Measurements from ENCODE around the gene ZBTB17. TPM values are rescaled to one million over a fixed set of nuclear protein-coding genes. Genes with fewer than 3 reads are reported as not detected.

The ZBTB17 gene
- total and polyA plus RNA-seq, 2 of the 8 experiments (the other 6 are each of a cell fraction or from before 2014, with no cell fraction given) = 24.7 to 36.2 TPM

DNA sequence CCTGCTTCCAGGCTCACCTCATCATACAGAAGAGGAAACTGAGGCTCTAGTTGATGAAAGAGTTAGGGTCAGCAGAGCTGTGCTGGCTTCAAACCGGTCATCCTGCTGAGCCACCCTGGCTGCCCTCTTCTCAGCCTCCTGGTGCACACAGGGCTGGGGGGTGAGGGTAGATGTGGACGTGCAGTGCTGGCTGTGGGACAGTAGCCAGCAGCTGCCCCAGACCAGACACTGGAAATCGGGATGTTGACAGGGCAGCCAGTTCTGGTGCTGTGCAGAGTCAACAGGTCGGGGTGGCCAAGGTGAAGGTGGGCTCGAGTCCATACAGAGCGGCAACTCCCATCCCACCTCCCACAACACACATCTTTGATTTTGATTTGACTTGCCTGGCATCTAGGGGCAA lies 44.4 kb upstream of the ZBTB17 start (continued):
- TF ChIP-seq, protein P1, sequence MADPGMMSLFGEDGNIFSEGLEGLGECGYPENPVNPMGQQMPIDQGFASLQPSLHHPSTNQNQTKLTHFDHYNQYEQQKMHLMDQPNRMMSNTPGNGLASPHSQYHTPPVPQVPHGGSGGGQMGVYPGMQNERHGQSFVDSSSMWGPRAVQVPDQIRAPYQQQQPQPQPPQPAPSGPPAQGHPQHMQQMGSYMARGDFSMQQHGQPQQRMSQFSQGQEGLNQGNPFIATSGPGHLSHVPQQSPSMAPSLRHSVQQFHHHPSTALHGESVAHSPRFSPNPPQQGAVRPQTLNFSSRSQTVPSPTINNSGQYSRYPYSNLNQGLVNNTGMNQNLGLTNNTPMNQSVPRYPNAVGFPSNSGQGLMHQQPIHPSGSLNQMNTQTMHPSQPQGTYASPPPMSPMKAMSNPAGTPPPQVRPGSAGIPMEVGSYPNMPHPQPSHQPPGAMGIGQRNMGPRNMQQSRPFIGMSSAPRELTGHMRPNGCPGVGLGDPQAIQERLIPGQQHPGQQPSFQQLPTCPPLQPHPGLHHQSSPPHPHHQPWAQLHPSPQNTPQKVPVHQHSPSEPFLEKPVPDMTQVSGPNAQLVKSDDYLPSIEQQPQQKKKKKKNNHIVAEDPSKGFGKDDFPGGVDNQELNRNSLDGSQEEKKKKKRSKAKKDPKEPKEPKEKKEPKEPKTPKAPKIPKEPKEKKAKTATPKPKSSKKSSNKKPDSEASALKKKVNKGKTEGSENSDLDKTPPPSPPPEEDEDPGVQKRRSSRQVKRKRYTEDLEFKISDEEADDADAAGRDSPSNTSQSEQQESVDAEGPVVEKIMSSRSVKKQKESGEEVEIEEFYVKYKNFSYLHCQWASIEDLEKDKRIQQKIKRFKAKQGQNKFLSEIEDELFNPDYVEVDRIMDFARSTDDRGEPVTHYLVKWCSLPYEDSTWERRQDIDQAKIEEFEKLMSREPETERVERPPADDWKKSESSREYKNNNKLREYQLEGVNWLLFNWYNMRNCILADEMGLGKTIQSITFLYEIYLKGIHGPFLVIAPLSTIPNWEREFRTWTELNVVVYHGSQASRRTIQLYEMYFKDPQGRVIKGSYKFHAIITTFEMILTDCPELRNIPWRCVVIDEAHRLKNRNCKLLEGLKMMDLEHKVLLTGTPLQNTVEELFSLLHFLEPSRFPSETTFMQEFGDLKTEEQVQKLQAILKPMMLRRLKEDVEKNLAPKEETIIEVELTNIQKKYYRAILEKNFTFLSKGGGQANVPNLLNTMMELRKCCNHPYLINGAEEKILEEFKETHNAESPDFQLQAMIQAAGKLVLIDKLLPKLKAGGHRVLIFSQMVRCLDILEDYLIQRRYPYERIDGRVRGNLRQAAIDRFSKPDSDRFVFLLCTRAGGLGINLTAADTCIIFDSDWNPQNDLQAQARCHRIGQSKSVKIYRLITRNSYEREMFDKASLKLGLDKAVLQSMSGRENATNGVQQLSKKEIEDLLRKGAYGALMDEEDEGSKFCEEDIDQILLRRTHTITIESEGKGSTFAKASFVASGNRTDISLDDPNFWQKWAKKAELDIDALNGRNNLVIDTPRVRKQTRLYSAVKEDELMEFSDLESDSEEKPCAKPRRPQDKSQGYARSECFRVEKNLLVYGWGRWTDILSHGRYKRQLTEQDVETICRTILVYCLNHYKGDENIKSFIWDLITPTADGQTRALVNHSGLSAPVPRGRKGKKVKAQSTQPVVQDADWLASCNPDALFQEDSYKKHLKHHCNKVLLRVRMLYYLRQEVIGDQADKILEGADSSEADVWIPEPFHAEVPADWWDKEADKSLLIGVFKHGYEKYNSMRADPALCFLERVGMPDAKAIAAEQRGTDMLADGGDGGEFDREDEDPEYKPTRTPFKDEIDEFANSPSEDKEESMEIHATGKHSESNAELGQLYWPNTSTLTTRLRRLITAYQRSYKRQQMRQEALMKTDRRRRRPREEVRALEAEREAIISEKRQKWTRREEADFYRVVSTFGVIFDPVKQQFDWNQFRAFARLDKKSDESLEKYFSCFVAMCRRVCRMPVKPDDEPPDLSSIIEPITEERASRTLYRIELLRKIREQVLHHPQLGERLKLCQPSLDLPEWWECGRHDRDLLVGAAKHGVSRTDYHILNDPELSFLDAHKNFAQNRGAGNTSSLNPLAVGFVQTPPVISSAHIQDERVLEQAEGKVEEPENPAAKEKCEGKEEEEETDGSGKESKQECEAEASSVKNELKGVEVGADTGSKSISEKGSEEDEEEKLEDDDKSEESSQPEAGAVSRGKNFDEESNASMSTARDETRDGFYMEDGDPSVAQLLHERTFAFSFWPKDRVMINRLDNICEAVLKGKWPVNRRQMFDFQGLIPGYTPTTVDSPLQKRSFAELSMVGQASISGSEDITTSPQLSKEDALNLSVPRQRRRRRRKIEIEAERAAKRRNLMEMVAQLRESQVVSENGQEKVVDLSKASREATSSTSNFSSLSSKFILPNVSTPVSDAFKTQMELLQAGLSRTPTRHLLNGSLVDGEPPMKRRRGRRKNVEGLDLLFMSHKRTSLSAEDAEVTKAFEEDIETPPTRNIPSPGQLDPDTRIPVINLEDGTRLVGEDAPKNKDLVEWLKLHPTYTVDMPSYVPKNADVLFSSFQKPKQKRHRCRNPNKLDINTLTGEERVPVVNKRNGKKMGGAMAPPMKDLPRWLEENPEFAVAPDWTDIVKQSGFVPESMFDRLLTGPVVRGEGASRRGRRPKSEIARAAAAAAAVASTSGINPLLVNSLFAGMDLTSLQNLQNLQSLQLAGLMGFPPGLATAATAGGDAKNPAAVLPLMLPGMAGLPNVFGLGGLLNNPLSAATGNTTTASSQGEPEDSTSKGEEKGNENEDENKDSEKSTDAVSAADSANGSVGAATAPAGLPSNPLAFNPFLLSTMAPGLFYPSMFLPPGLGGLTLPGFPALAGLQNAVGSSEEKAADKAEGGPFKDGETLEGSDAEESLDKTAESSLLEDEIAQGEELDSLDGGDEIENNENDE (IDR thresholded peaks at IDR 0.05; ENCODE audit: insufficient replicate concordance, low read length) = no peak
- TF ChIP-seq TAF7 (optimal IDR thresholded peaks at IDR 0.05; ENCODE audit: borderline replicate concordance, low read depth, low read length) (no peak), EP300 (IDR thresholded peaks at IDR 0.05; ENCODE audit: borderline replicate concordance in 1 of 2, low read depth in 2 of 2, low read length in 2 of 2) (no peak), RNF2 (IDR thresholded peaks at IDR 0.05; ENCODE audit: borderline replicate concordance, low read depth, low read length, missing control alignments, poor library complexity, severe bottlenecking) (no peak), MAFK (IDR thresholded peaks at IDR 0.05; ENCODE audit: low read depth, low read length) (no peak), CBX5 (IDR thresholded peaks at IDR 0.05; ENCODE audit: low read depth, low read length) (no peak)
- TF ChIP-seq, protein P2, sequence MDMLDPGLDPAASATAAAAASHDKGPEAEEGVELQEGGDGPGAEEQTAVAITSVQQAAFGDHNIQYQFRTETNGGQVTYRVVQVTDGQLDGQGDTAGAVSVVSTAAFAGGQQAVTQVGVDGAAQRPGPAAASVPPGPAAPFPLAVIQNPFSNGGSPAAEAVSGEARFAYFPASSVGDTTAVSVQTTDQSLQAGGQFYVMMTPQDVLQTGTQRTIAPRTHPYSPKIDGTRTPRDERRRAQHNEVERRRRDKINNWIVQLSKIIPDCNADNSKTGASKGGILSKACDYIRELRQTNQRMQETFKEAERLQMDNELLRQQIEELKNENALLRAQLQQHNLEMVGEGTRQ (IDR thresholded peaks at IDR 0.05; ENCODE audit: low read length) = no peak

All from H1 (cell line).